ENCODE results near the gene NPY4R.
"Not testable (repeated sequence)": the region's sequence is repeated elsewhere in the genome, so short reads cannot be mapped to it uniquely, and the experiment has no call there.

Gene NPY4R

GRCh38 chr10:46455992-46456391 lies 9.8 kb downstream of the NPY4R start:
- not testable (repeated sequence) for DNase-seq

GRCh38 chr10:46451365-46451764 lies 14.4 kb downstream of the NPY4R start:
- not testable (repeated sequence) for DNase-seq

- not testable (repeated sequence) for DNase-seq
These were observed 14.9 kb downstream of the NPY4R start for GRCh38 chr10:46450829-46451228.

- DNase-seq, result not testable (repeated sequence)
These were observed 18.3 kb downstream of the NPY4R start for GRCh38 chr10:46447439-46447838.

- not testable (repeated sequence) for DNase-seq
These were observed 20.2 kb downstream of the NPY4R start for GRCh38 chr10:46445389-46446122.

- DNase-seq, result not testable (repeated sequence)
These were observed 22.3 kb downstream of the NPY4R start for GRCh38 chr10:46443422-46443821.

GRCh38 chr10:46442706-46443275 lies 23.0 kb downstream of the NPY4R start:
- DNase-seq, result not testable (repeated sequence)

GRCh38 chr10:46441837-46442278 lies 23.9 kb downstream of the NPY4R start:
- not testable (repeated sequence) for DNase-seq

- not testable (repeated sequence) for DNase-seq
These were observed 24.8 kb downstream of the NPY4R start for GRCh38 chr10:46440942-46441341.

GRCh38 chr10:46423550-46423949 lies 42.2 kb downstream of the NPY4R start:
- not testable (repeated sequence) for DNase-seq

- DNase-seq, result not testable (repeated sequence)
These were observed 46.0 kb downstream of the NPY4R start for GRCh38 chr10:46419570-46420379.

GRCh38 chr10:46418283-46418682 lies 47.5 kb downstream of the NPY4R start:
- DNase-seq, result not testable (repeated sequence)

- DNase-seq, result not testable (repeated sequence)
These were observed 50.5 kb downstream of the NPY4R start for GRCh38 chr10:46415291-46415690.

- not testable (repeated sequence) for DNase-seq
These were observed 53.1 kb downstream of the NPY4R start for GRCh38 chr10:46412665-46413064.

GRCh38 chr10:46411123-46411522 lies 54.6 kb downstream of the NPY4R start:
- DNase-seq, result not testable (repeated sequence)
